NCI-H2107 treated with DMSO at 0.1 percent for 48 hours (cell line): ENCODE measurements around the gene WDR33.

ENCODE experiments used
- DNase-seq: peaks from one replicate; lab custom pipeline; 2025; ENCODE audit not compliant: unreplicated experiment; lab: John Stamatoyannopoulos, UW

The WDR33 gene

DNA sequence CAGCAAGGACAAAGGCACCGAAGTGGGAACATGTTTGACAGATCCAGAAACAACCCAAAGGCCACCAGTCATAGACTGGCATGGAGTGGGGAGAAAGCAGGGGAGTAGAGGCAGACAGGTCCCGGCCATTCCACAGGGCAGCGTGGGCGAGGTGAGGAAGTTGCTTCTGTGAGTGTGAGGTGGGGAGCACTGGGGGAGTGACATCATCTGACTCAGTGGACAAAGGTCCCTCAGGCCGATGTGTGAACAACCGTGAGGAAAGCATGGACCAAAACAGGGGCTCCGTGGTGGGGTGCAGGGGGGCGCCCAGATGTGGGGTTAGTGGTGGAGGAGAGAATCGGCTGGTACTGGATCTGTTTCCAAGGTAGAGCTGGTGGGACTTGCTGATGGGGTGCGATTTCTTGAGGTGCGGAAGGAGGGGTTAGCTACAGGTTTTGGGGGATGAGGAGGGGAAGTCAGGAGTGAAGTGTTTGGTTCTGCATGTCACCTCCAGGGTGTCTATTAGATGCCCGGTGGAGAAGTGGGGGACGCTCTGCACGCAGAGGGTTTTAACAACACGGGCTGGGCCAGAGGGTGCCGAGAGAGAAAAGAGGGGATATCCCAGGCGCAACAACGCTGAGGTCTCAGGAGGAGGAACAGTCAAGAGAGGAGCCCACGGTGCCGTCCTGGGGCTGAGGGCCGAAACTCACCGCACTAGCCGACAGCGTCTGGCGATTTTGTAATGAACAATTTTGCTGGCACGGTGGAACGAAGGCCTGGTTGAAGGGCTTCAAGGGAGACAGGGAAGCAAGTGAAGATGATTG, 112.2 kb downstream of the WDR33 start:
- DNase-seq: no peak

- no peak for DNase-seq
Observed at GRCh38 chr2:127697482-127698180, 113.3 kb downstream of the WDR33 start.

- DNase-seq: no peak
Observed at GRCh38 chr2:127695491-127696472, 115.2 kb downstream of the WDR33 start.

DNA sequence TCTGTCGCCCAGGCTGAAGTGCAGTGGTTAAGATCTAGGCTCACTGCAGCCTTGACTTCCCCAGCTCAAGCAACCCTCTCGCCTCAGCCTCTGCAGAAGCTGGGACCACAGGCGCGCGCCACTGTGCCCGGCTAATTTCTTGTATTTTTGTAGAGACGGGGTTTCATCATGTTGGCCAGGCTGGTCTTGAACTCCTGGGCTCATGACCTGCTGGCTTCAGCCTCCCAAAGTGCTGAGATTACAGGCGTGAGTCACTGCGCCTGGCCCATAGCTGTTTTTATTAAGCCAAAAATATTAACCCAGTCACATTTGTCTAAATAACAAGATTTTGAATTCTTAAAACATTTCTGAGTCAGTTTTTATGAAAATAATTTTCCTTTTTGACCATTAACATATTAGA, 116.0 kb downstream of the WDR33 start:
- DNase-seq: no peak

- DNase-seq: no peak
Observed at GRCh38 chr2:127690696-127691095, 120.3 kb downstream of the WDR33 start.

GRCh38 chr2:127688405-127688804, 122.6 kb downstream of the WDR33 start:
- no peak for DNase-seq

GRCh38 chr2:127685410-127686080, 125.4 kb downstream of the WDR33 start:
- DNase-seq: no peak

DNA sequence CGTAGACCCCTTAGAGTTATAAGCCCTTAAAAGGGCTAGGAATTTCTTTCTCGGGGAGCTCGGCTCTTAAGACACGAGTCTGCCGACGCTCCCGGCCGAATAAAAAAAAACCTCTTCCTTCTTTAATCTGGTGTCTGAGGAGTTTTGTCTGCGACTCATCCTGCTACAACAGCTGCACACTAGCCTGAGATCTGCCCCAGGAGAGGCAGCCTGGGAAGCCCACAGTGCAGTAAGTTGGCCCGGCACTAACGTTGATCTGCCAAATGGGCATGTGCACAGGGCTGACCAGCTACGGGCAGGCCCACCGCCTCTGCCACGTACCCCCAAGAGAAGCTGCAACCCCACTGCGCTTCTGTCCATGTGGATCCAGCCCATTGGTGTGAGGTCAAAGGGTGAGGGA, 127.2 kb downstream of the WDR33 start:
- no peak for DNase-seq

- no peak for DNase-seq
Observed at GRCh38 chr2:127683056-127683455, 127.9 kb downstream of the WDR33 start.

DNA sequence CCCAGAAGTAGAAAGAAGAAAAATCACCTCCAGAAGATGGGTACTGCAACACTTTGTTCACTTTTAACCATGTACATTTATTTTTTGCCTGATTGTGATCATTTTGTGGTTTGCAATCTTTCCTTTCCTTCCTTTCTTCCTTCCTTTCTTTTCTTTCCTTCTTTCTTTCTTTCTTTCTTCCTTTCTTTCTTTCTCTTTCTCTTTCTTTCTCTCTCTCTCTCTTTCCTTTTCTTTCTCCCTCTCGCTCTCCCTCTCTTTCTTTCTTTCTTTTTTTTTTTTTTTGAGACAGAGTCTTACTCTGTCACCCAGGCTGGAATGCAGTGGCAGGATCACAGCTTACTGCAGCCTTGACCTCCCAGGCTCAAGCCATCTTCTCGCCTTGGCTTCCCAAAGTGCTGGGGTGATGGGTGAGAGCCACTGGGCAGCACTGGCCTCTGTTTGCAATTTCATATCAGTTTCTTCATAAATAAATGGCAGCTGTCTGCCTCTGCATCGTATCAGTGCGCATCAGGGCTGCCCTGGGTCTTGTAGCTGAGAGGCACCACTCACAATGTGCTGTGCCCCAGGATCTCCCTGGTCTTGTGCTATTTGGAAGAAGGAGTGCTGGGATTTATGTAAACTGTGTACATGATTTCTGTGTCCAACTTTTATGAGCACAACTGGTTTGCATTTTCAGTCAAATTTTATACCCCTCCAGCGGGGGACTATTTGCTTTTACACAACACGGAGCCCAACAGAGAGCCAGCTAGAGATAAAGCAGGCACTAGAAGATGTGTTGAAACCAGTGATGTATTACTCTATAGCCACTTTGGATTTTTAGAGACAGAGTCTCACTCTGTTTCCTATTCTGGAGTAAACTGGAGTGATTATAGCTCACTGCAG, 128.8 kb downstream of the WDR33 start:
- no peak for DNase-seq

DNA sequence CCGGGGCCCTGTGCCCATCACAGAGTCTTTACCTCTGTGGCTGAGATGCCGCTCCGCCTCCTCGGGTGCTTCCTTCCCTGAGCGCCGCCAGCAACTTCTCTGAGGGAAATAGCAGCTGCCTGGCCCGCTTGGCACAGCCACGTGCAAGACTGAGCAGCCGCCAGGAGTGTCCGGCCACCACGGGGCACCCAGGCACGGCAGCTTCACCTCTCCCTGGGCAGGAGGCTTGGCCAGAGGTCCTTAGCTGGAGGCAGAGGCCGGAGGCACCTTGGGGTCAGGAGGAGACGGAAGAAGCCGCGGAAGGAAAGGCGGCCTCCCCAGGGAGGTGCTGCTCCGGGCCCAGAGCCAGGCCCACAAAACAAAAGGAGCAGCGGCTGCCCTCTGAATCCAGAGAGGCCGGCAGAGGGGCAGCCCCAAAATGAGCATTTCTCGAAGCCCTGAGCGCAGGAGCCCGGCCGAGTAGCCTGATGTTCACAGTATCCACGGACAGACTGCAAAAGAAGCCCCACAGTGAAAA, 129.6 kb downstream of the WDR33 start:
- DNase-seq: no peak

GRCh38 chr2:127680706-127681287, 130.2 kb downstream of the WDR33 start:
- no peak for DNase-seq

DNA sequence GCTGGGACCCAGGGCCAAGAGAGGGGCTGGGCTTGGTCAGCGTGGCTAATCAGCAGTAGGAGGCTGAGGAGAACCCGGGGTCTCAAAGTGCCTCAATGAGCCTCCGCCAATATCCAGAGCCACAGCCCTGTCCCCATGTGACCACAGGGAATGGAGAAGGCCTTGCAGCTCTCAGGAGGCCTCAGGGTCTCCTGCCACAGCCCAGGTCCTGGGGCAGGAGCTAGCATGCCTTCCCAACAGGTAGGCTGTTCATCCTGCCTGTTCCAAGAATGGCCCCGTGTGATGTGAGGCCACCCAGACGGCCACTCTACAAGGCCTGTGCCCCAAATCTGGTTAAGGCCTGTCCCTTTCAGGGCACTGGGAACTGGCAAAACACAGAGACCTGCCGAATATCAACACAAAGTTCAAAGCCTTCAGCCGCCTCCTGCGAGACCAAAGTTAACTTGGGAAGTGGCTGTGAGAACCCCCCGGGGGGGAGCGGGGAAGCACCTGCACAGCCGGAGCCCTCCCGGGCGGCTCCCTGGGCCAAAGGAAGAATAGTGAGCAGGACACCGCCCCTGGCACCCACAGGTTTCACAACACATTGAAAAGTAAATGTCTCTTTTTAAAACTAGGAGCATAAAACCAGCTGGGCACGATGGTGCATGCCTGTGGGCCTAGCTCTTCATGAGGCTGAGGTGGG, 131.2 kb downstream of the WDR33 start:
- no peak for DNase-seq

DNA sequence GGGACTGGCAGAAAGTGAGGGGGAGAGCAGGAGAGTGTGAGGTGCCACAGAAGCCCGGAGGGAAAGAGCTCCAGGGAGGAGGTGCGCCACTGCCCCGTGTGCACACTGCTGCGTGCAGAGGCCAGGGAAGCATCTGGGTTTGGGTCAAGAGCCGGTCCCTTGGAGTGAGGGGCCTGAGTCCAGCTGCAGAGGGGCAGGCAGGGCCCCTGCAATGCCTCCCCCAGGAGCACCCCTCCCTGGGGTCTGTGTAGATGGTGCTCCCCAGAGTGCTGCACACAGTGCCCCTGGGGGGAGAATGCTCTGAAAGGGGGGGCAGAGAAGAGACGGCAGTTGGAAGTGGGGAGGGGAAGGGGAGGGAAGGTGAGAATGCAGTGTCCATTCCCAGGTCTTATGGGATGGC, 132.0 kb downstream of the WDR33 start:
- DNase-seq: no peak

DNA sequence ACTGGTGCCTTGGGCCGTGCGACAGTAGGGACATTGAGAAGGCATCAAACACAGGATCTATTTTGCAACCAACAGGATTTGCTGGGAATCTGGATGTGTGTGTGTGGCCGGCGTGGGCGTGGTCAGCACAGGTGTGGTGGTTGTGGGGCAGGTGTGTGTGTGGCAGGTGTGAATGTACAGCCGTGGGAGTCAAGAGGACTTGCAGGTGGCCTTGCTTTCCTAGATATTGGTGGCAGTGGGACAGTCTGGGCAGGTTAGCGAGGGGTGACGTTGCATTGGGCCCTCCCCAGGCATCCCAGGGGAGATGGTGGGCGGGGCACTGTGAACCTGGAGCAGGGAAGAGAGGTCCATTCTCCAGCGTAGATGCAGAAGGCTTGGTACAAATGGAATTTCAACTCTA, 132.4 kb downstream of the WDR33 start:
- no peak for DNase-seq

- no peak for DNase-seq
Observed at GRCh38 chr2:127676906-127677305, 134.1 kb downstream of the WDR33 start.

GRCh38 chr2:127675331-127676261, 135.4 kb downstream of the WDR33 start, which contains the start of gene LIMS2:
TSS of gene LIMS2 (minus strand) at chr2:127675530. CDS start at chr2:127675024, 506 bp downstream.
- no peak for DNase-seq
